ENCODE measurements around the gene P3H3. TPM values are rescaled to one million over a fixed set of nuclear protein-coding genes. Genes with fewer than 3 reads are reported as not detected.

The P3H3 gene
- total and polyA plus RNA-seq, 2 experiments from 2014 or later, result 16.4 to 38.2 TPM

DNA sequence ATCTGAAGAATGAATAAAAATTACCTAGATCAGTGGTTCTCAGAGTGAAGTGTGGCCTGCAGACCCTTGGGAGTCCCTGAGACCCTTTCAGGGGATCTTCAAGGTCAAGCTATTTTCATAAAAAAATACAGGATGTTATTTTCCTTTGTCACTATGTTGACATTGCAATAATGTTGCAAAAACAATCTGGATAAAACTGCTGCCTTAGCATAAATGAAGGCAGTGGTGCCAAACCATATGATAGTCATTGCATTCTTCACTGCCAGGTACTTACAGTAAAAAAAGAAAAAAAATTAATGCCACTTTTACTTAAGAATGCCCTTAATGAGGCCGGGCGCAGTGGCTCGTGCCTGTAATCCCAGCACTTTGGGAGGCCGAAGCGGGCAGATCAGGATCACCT lies 40.9 kb upstream of the P3H3 start:
- peak overlapping the region; percentile 23; the same call in 1 of the 2 replicates for H3K27ac Mint-ChIP-seq
- H3K9me3 Mint-ChIP-seq, result no peaks in the 10 kb centered on the region
- H2AFZ ChIP-seq, result peak overlapping the region; percentile 4
- peak overlapping the region; percentile 16 for H3K4me2 ChIP-seq
- ATAC-seq (no peak), DNase-seq (ENCODE audit: low spot score) (no peak)
- H3K27me3 Mint-ChIP-seq (ENCODE audit: insufficient read depth, low read depth, poor library complexity), result peaks cover 7% of the 10 kb centered on the region
- no peak overlapping the region for H3K4me3 ChIP-seq
- peaks cover 19% of the 10 kb centered on the region for H3K4me1 Mint-ChIP-seq
- no peak for TF ChIP-seq POLR2AphosphoS5 (IDR thresholded peaks at IDR 0.05; ENCODE audit: low read depth)
- TF ChIP-seq CREB1 (CRISPR knock-in tag; IDR thresholded peaks at IDR 0.05; ENCODE audit: low read depth), result no peak
- TF ChIP-seq ZNF114 (CRISPR knock-in tag; IDR thresholded peaks at IDR 0.05), result no peak
- TF ChIP-seq, protein P1, sequence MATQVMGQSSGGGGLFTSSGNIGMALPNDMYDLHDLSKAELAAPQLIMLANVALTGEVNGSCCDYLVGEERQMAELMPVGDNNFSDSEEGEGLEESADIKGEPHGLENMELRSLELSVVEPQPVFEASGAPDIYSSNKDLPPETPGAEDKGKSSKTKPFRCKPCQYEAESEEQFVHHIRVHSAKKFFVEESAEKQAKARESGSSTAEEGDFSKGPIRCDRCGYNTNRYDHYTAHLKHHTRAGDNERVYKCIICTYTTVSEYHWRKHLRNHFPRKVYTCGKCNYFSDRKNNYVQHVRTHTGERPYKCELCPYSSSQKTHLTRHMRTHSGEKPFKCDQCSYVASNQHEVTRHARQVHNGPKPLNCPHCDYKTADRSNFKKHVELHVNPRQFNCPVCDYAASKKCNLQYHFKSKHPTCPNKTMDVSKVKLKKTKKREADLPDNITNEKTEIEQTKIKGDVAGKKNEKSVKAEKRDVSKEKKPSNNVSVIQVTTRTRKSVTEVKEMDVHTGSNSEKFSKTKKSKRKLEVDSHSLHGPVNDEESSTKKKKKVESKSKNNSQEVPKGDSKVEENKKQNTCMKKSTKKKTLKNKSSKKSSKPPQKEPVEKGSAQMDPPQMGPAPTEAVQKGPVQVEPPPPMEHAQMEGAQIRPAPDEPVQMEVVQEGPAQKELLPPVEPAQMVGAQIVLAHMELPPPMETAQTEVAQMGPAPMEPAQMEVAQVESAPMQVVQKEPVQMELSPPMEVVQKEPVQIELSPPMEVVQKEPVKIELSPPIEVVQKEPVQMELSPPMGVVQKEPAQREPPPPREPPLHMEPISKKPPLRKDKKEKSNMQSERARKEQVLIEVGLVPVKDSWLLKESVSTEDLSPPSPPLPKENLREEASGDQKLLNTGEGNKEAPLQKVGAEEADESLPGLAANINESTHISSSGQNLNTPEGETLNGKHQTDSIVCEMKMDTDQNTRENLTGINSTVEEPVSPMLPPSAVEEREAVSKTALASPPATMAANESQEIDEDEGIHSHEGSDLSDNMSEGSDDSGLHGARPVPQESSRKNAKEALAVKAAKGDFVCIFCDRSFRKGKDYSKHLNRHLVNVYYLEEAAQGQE (IDR thresholded peaks at IDR 0.05; ENCODE audit: unreplicated experiment), result no peak
- TF ChIP-seq NANOG (IDR thresholded peaks at IDR 0.05; ENCODE audit: borderline replicate concordance), result no peak
- no peak for TF ChIP-seq STAT1 (IDR thresholded peaks at IDR 0.05; ENCODE audit: unreplicated experiment)
- no peak for TF ChIP-seq ZNF331 (CRISPR knock-in tag; IDR thresholded peaks at IDR 0.05; ENCODE audit: low read depth)
- no peak for TF ChIP-seq EZH2 (IDR thresholded peaks at IDR 0.05; ENCODE audit: low read depth, unreplicated experiment)
- no peak for TF ChIP-seq EZH2phosphoT487 (IDR thresholded peaks at IDR 0.05; ENCODE audit: unreplicated experiment)
- no peak for TF ChIP-seq JUNB (IDR thresholded peaks at IDR 0.05; ENCODE audit: unreplicated experiment)
- TF ChIP-seq, protein P2, sequence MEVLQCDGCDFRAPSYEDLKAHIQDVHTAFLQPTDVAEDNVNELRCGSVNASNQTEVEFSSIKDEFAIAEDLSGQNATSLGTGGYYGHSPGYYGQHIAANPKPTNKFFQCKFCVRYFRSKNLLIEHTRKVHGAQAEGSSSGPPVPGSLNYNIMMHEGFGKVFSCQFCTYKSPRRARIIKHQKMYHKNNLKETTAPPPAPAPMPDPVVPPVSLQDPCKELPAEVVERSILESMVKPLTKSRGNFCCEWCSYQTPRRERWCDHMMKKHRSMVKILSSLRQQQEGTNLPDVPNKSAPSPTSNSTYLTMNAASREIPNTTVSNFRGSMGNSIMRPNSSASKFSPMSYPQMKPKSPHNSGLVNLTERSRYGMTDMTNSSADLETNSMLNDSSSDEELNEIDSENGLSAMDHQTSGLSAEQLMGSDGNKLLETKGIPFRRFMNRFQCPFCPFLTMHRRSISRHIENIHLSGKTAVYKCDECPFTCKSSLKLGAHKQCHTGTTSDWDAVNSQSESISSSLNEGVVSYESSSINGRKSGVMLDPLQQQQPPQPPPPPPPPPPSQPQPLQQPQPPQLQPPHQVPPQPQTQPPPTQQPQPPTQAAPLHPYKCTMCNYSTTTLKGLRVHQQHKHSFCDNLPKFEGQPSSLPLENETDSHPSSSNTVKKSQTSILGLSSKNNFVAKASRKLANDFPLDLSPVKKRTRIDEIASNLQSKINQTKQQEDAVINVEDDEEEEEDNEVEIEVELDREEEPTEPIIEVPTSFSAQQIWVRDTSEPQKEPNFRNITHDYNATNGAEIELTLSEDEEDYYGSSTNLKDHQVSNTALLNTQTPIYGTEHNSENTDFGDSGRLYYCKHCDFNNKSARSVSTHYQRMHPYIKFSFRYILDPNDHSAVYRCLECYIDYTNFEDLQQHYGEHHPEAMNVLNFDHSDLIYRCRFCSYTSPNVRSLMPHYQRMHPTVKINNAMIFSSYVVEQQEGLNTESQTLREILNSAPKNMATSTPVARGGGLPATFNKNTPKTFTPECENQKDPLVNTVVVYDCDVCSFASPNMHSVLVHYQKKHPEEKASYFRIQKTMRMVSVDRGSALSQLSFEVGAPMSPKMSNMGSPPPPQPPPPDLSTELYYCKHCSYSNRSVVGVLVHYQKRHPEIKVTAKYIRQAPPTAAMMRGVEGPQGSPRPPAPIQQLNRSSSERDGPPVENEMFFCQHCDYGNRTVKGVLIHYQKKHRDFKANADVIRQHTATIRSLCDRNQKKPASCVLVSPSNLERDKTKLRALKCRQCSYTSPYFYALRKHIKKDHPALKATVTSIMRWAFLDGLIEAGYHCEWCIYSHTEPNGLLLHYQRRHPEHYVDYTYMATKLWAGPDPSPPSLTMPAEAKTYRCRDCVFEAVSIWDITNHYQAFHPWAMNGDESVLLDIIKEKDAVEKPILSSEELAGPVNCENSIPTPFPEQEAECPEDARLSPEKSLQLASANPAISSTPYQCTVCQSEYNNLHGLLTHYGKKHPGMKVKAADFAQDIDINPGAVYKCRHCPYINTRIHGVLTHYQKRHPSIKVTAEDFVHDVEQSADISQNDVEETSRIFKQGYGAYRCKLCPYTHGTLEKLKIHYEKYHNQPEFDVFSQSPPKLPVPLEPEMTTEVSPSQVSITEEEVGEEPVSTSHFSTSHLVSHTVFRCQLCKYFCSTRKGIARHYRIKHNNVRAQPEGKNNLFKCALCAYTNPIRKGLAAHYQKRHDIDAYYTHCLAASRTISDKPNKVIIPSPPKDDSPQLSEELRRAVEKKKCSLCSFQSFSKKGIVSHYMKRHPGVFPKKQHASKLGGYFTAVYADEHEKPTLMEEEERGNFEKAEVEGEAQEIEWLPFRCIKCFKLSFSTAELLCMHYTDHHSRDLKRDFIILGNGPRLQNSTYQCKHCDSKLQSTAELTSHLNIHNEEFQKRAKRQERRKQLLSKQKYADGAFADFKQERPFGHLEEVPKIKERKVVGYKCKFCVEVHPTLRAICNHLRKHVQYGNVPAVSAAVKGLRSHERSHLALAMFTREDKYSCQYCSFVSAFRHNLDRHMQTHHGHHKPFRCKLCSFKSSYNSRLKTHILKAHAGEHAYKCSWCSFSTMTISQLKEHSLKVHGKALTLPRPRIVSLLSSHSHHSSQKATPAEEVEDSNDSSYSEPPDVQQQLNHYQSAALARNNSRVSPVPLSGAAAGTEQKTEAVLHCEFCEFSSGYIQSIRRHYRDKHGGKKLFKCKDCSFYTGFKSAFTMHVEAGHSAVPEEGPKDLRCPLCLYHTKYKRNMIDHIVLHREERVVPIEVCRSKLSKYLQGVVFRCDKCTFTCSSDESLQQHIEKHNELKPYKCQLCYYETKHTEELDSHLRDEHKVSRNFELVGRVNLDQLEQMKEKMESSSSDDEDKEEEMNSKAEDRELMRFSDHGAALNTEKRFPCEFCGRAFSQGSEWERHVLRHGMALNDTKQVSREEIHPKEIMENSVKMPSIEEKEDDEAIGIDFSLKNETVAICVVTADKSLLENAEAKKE (CRISPR knock-in tag; IDR thresholded peaks at IDR 0.05), result no peak
- TF ChIP-seq, protein P3, sequence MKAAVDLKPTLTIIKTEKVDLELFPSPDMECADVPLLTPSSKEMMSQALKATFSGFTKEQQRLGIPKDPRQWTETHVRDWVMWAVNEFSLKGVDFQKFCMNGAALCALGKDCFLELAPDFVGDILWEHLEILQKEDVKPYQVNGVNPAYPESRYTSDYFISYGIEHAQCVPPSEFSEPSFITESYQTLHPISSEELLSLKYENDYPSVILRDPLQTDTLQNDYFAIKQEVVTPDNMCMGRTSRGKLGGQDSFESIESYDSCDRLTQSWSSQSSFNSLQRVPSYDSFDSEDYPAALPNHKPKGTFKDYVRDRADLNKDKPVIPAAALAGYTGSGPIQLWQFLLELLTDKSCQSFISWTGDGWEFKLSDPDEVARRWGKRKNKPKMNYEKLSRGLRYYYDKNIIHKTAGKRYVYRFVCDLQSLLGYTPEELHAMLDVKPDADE (IDR thresholded peaks at IDR 0.05), result no peak
- no peak for TF ChIP-seq CTCF (conservative IDR thresholded peaks at IDR 0.05; ENCODE audit: low read depth in 2 of 2)
- no peak overlapping the region for H3K27ac ChIP-seq (ENCODE audit: low read depth)
- no peaks in the 10 kb centered on the region for H3K79me2 ChIP-seq (replicated peaks; ENCODE audit: insufficient read depth)
- H3K9me2 ChIP-seq (ENCODE audit: insufficient read depth), result no peaks in the 10 kb centered on the region
- no peaks in the 10 kb centered on the region for H3F3A ChIP-seq (replicated peaks; ENCODE audit: low read depth)
- no peaks in the 10 kb centered on the region for H3K27me3 ChIP-seq (ENCODE audit: insufficient read depth)
- peaks cover 22% of the 10 kb centered on the region for H3K4me1 ChIP-seq (ENCODE audit: insufficient read depth)
- H3K36me3 ChIP-seq (ENCODE audit: insufficient read depth), result no peaks in the 10 kb centered on the region
- no peaks in the 10 kb centered on the region for H4K20me1 ChIP-seq (replicated peaks; ENCODE audit: insufficient read depth)
- H3K36me3 Mint-ChIP-seq (ENCODE audit: low read depth), result no peaks in the 10 kb centered on the region
- H3K4me3 Mint-ChIP-seq, result no peak overlapping the region
